ENCODE data around the gene GLRX5. TPM values are rescaled to one million over a fixed set of nuclear protein-coding genes. Genes with fewer than 3 reads are reported as not detected.
A peak's percentile ranks its signal among the peaks of the same experiment; 100 is the strongest.

The GLRX5 gene
- total and polyA plus RNA-seq, 2 experiments from 2014 or later = 91.4 to 130 TPM

GRCh38 chr14:95559203-95559602 is 24.4 kb downstream of the GLRX5 start:
- no peaks in the 10 kb centered on the region for H3K9me3 Mint-ChIP-seq
- peaks cover 15% of the 10 kb centered on the region for H3K27me3 Mint-ChIP-seq (ENCODE audit: insufficient read depth, low read depth, poor library complexity)
- Histone ChIP-seq H4K20me1 (replicated peaks; ENCODE audit: insufficient read depth) (peaks cover 4% of the 10 kb centered on the region; the same call in 1 of the 2 replicates), H3K79me2 (replicated peaks; ENCODE audit: insufficient read depth) (no peaks in the 10 kb centered on the region), H3F3A (replicated peaks; ENCODE audit: low read depth) (no peaks in the 10 kb centered on the region), H3K27me3 (ENCODE audit: insufficient read depth) (peaks cover 28% of the 10 kb centered on the region), H2AFZ (no peak overlapping the region), H3K4me2 (no peak overlapping the region), H3K4me3 (no peak overlapping the region), H3K36me3 (ENCODE audit: insufficient read depth) (no peaks in the 10 kb centered on the region), H3K4me1 (ENCODE audit: insufficient read depth) (peaks cover 5% of the 10 kb centered on the region), H3K9me2 (ENCODE audit: insufficient read depth) (no peaks in the 10 kb centered on the region), H3K27ac (ENCODE audit: low read depth) (no peak overlapping the region)
- peaks cover 18% of the 10 kb centered on the region for H3K4me1 Mint-ChIP-seq
- no peak overlapping the region for H3K27ac Mint-ChIP-seq
- no peak for TF ChIP-seq NANOG (IDR thresholded peaks at IDR 0.05; ENCODE audit: borderline replicate concordance)
- no peak for TF ChIP-seq EZH2phosphoT487 (IDR thresholded peaks at IDR 0.05; ENCODE audit: unreplicated experiment)
- no peak overlapping the region for H3K4me3 Mint-ChIP-seq
- ATAC-seq (no peak), DNase-seq (ENCODE audit: low spot score) (no peak)
- H3K36me3 Mint-ChIP-seq (ENCODE audit: low read depth) = no peaks in the 10 kb centered on the region

- no peak overlapping the region for H2AFZ ChIP-seq
- Mint-ChIP-seq H3K27me3 (ENCODE audit: insufficient read depth, low read depth, poor library complexity) (peaks cover 15% of the 10 kb centered on the region), H3K4me1 (peaks cover 17% of the 10 kb centered on the region), H3K27ac (no peak overlapping the region), H3K36me3 (ENCODE audit: low read depth) (no peaks in the 10 kb centered on the region), H3K4me3 (no peak overlapping the region), H3K9me3 (no peaks in the 10 kb centered on the region)
- H3K9me2 ChIP-seq (ENCODE audit: insufficient read depth) = no peaks in the 10 kb centered on the region
- H3K4me2 ChIP-seq = no peak overlapping the region
- H4K20me1 ChIP-seq (replicated peaks; ENCODE audit: insufficient read depth) = peaks cover 4% of the 10 kb centered on the region; the same call in 1 of the 2 replicates
- H3K4me3 ChIP-seq = no peak overlapping the region
- ATAC-seq (peak; percentile 91), DNase-seq (ENCODE audit: low spot score) (peak; percentile 95)
- H3K27ac ChIP-seq (ENCODE audit: low read depth) = no peak overlapping the region
- H3K27me3 ChIP-seq (ENCODE audit: insufficient read depth) = peaks cover 25% of the 10 kb centered on the region
- TF ChIP-seq CREB1 (CRISPR knock-in tag; IDR thresholded peaks at IDR 0.05; ENCODE audit: low read depth) = no peak
- TF ChIP-seq, protein P1, sequence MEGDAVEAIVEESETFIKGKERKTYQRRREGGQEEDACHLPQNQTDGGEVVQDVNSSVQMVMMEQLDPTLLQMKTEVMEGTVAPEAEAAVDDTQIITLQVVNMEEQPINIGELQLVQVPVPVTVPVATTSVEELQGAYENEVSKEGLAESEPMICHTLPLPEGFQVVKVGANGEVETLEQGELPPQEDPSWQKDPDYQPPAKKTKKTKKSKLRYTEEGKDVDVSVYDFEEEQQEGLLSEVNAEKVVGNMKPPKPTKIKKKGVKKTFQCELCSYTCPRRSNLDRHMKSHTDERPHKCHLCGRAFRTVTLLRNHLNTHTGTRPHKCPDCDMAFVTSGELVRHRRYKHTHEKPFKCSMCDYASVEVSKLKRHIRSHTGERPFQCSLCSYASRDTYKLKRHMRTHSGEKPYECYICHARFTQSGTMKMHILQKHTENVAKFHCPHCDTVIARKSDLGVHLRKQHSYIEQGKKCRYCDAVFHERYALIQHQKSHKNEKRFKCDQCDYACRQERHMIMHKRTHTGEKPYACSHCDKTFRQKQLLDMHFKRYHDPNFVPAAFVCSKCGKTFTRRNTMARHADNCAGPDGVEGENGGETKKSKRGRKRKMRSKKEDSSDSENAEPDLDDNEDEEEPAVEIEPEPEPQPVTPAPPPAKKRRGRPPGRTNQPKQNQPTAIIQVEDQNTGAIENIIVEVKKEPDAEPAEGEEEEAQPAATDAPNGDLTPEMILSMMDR (conservative IDR thresholded peaks at IDR 0.05; ENCODE audit: low read depth in 2 of 2) = peak; percentile 99
- H3K4me1 ChIP-seq (ENCODE audit: insufficient read depth) = peaks cover 5% of the 10 kb centered on the region
- no peaks in the 10 kb centered on the region for H3K79me2 ChIP-seq (replicated peaks; ENCODE audit: insufficient read depth)
- H3F3A ChIP-seq (replicated peaks; ENCODE audit: low read depth) = no peaks in the 10 kb centered on the region
- no peaks in the 10 kb centered on the region for H3K36me3 ChIP-seq (ENCODE audit: insufficient read depth)
Observed at GRCh38 chr14:95561001-95561412, 26.2 kb downstream of the GLRX5 start.

DNA sequence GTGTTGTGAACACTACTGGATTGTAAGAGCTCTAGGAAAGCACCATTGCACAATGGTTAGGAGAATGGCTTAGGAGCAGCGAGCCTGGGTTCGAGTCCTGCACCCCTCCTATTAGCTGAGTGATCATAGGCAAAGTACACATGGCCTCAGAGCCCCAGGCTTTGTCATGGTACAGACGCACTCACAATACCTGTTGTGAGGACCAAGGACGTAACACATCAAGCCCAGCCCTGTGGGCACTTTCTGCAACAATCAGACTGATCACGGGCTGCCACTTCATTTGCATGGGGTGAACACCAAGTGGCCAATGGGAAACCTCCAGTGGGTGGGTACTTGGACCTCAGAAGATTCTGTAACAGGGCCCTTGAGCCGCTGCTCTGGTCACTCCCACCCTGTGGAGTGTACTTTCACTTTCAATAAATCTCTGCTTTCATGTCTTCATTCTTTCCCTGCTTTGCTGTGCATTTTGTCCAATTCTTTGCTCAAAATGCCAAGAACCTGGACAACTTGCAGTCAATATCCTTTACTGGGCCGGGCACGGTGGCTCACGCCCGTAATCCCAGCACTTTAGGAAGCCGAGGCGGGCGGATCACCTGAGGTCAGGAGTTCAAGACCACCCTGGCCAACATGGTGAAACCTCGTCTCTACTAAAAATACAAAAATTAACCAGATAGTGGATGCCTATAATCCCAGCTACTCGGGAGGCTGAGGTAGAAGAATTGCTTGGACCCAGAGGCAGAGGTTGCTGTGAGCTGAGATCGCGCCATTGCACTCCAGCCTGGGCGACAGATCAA is 28.2 kb downstream of the GLRX5 start:
- Histone ChIP-seq H3K27me3 (ENCODE audit: insufficient read depth) (peaks cover 8% of the 10 kb centered on the region; the same call in 1 of the 2 replicates), H3K4me3 (no peak overlapping the region), H3K4me2 (no peak overlapping the region), H4K20me1 (replicated peaks; ENCODE audit: insufficient read depth) (peaks cover 4% of the 10 kb centered on the region; the same call in 1 of the 2 replicates), H3K36me3 (ENCODE audit: insufficient read depth) (no peaks in the 10 kb centered on the region), H3K27ac (ENCODE audit: low read depth) (no peak overlapping the region), H2AFZ (no peak overlapping the region), H3K4me1 (ENCODE audit: insufficient read depth) (peaks cover 5% of the 10 kb centered on the region), H3K9me2 (ENCODE audit: insufficient read depth) (no peaks in the 10 kb centered on the region), H3K79me2 (replicated peaks; ENCODE audit: insufficient read depth) (no peaks in the 10 kb centered on the region), H3F3A (replicated peaks; ENCODE audit: low read depth) (no peaks in the 10 kb centered on the region)
- no peaks in the 10 kb centered on the region for H3K9me3 Mint-ChIP-seq
- H3K27ac Mint-ChIP-seq = no peak overlapping the region
- no peak overlapping the region for H3K4me3 Mint-ChIP-seq
- peaks cover 7% of the 10 kb centered on the region for H3K27me3 Mint-ChIP-seq (ENCODE audit: insufficient read depth, low read depth, poor library complexity)
- no peak for ATAC-seq
- no peak for DNase-seq (ENCODE audit: low spot score)
- H3K36me3 Mint-ChIP-seq (ENCODE audit: low read depth) = no peaks in the 10 kb centered on the region
- H3K4me1 Mint-ChIP-seq = peaks cover 13% of the 10 kb centered on the region
- no peak for TF ChIP-seq CREB1 (CRISPR knock-in tag; IDR thresholded peaks at IDR 0.05; ENCODE audit: low read depth)
- TF ChIP-seq REST (IDR thresholded peaks at IDR 0.05; ENCODE audit: unreplicated experiment) = no peak
- TF ChIP-seq EZH2phosphoT487 (IDR thresholded peaks at IDR 0.05; ENCODE audit: unreplicated experiment) = no peak
- TF ChIP-seq, protein P1 (conservative IDR thresholded peaks at IDR 0.05; ENCODE audit: low read depth in 2 of 2) = no peak
- TF ChIP-seq ZNF114 (CRISPR knock-in tag; IDR thresholded peaks at IDR 0.05) = no peak
- no peak for TF ChIP-seq POLR2AphosphoS5 (IDR thresholded peaks at IDR 0.05; ENCODE audit: low read depth)
- no peak for TF ChIP-seq JUNB (IDR thresholded peaks at IDR 0.05; ENCODE audit: unreplicated experiment)
- TF ChIP-seq, protein P2, sequence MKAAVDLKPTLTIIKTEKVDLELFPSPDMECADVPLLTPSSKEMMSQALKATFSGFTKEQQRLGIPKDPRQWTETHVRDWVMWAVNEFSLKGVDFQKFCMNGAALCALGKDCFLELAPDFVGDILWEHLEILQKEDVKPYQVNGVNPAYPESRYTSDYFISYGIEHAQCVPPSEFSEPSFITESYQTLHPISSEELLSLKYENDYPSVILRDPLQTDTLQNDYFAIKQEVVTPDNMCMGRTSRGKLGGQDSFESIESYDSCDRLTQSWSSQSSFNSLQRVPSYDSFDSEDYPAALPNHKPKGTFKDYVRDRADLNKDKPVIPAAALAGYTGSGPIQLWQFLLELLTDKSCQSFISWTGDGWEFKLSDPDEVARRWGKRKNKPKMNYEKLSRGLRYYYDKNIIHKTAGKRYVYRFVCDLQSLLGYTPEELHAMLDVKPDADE (IDR thresholded peaks at IDR 0.05) = no peak
